NCI-H1048 (cell line): ENCODE results near the gene HELLS.
"Not testable (repeated sequence)": the region's sequence is repeated elsewhere in the genome, so short reads cannot be mapped to it uniquely, and the experiment has no call there.

Experiments
- DNase-seq: peaks from one replicate; lab custom pipeline; 2025; lab: John Stamatoyannopoulos, UW

Gene HELLS

GRCh38 chr10:94607111-94607510, 61.5 kb downstream of the HELLS start:
- no peak for DNase-seq

GRCh38 chr10:94608559-94608958, 63.0 kb downstream of the HELLS start:
- no peak for DNase-seq

DNA sequence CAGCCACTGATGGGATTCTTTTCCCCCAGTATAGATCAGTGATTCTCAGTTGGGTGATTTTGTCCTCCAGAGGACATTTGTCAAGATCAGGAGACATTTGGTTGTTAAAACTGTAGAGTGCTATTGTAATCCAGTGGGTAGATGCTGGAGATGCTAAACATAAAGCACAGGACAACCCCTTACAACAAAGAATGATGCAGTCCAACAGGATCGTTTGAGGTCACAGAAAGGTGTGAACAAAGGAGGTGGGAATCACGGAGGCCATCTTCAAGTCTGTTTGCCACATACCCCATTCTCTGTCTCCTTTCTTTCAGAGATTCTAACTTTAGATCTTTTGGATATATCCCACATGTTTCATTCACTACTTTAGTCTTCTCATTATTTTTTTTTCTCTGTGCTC, 69.0 kb downstream of the HELLS start:
- no peak for DNase-seq

GRCh38 chr10:94617389-94617944, 71.9 kb downstream of the HELLS start:
- no peak for DNase-seq

GRCh38 chr10:94622666-94623205, 77.1 kb downstream of the HELLS start:
- no peak for DNase-seq

DNA sequence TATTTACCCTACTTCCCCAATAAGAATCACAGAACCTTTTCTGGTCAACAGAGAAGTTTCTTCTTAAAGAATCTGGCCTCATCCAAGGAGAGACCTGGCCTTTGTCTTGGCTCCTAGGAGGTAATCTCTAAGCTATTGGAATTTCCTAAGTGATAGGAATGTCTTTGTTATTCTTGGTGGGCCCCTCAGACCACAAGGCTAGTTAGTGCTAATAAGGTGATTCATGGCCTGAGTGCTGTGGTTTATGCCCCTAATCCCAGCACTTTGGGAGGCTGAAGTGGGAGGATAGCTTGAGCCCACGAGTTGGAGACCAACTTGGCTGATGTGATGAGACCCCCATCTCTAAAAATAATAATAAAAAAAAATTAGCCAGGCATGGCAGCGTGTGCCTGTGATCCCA, 78.0 kb downstream of the HELLS start:
- DNase-seq, result no peak

DNA sequence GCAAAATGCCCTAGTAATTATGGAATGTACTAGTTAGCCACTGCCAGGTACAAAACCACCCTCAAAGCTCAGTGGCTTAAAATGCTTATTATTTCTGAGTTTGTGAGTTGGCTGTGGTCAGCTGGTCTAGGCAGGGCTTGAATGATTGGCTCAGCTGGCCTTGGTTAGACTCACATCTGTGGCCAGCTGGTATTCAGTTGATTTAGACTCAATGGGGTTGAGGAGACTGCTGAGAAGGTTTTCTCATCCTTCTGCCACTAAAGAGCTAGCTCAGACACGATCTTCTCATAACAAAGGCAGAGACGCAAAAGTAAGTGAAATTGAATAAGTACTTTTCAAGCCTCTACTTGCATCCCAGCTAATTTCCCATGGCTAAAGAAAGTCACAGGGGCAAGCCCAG, 80.9 kb downstream of the HELLS start:
- no peak for DNase-seq

DNA sequence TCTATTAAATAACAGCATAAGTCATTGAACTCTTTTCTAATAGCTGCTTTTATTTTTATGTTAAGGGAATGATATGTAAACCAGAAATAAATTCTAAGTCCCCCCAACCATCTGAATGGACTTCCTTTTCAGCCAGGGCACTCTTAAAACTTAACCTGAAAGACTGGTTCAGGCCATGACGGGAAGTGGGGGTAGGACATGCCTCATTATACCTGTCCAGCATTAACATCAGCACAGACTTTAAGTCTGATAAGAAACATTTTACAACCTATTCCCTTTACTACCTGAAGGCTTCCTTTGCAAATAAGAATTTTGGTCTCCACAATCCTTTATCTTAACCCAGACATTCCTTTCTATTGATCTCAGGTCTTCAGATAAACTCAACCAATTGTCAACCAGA, 81.9 kb downstream of the HELLS start:
- DNase-seq, result no peak

DNA sequence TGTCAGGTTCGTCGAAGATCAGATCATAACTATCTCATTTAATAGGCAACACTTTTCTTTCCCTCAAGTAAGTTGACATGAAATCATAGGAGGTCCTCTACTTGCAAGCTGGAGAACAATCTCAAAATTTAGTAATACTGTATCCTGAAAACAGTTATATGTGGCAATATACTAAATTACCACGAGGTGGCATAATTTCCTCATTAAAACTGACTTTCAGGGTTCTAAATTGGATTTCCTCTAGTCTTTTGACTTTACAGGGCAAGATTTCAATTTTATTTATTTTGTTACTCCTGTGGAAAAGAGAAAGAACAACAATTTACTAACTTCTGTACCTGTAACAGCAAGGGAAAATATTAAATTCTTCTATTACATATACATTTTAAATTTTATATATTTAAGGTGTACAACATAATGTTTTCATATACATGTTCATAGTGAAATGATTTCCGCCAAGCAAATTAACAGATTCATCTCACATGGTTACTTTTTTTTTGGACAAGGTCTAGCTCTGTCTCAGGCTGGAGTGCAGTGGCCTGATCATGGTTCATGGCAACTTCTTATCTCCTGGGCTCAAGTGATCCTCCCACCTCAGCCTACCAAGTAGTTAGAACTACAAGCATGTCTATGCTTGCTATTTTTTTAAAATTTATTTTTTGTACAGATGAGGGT, 84.6 kb downstream of the HELLS start:
- peak; percentile 0 for DNase-seq

- DNase-seq, result no peak
These were observed 85.7 kb downstream of the HELLS start for GRCh38 chr10:94631077-94631875.

DNA sequence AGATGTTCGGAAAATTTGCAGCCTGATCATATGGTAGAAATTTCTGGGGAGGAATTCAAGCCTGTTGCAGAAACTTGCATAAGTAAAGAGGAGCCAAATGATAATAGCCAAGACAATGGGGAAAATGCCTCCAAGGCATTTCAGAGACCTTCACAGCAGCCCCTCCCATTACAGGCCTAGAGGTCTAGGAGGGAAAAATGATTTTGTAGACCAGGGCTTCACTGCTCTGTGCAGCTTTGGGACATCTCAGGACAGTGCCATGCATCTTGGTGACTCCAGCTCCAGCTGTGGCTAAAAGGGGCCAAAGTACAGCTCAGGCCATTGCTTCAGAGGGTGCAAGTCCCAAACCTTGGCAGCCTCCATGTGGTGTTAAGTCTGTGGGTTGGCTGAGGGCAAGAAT, 87.4 kb downstream of the HELLS start:
- no peak for DNase-seq

DNA sequence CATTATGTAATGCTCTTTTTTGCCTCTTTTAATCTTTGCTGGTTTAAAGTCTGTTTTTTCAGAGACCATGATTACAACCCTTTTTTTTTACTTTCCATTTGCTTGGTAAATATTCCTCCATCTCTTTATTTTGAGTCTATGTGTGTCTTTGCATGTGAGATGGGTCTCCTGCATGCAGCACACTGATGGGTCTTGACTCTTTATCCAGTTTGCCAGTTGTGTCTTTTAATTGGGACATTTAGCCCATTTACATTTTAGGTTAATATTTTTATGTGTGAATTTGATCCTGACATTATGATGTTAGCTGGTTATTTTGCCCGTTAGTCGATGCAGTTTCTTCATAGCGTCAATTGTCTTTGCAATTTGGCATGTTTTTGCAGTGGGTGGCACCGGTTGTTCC, 92.5 kb downstream of the HELLS start:
- not testable (repeated sequence) for DNase-seq

DNA sequence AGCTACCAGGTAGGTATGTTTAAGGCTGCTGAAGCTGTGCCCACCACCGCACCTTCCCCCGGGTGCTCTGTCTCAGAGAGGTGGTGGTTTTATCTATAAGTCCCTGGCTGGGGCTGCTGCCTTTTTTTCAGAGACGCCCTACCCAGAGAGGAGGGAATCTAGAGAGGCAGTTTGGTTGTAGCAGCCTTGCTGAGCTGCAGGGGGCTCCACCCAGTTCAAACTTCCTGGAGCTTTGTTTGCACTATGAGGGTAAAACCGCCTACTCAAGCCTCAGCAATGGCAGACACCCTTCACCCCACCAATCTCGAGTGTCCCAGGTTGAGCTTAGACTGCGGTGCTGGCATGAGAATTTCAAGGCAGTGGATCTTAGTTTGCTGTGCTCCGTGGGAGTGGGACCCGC, 94.3 kb downstream of the HELLS start:
- DNase-seq, result no peak

DNA sequence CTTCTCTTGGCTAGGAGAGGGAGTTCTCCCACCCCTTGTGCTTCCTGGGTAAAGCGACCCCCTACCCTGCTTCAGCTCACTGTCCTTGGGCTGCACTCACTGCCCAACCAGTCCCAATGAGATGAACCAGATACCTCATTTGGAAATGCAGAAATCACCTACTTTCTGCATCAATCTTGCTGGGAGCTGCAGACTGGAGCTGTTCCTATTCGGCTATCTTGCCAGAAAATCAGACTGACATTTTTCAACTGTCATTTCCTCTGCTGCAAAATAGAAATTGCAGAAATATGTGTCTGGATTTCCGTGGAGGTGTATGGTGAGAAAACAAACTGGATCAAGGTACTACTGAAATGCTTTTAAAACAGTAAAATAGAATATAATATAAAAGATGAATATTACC, 95.0 kb downstream of the HELLS start:
- DNase-seq, result no peak

DNA sequence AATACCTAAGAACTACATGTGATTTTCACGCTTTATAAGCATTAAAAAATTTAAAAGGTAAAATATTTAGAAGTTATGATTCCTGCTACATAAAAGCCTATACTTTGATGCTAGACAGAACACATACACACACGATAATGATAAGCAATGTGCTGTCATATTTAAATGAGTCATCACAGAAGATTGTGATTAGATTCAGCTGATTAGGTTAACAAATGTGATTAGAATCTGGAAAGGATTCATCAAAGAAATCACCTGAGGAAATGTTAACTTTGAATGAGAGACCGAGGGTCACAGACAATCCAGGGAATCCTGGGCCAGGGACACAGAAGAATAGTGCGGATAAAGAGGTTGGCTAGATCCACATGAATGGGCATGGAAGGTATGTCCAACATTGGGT, 95.9 kb downstream of the HELLS start:
- no peak for DNase-seq

DNA sequence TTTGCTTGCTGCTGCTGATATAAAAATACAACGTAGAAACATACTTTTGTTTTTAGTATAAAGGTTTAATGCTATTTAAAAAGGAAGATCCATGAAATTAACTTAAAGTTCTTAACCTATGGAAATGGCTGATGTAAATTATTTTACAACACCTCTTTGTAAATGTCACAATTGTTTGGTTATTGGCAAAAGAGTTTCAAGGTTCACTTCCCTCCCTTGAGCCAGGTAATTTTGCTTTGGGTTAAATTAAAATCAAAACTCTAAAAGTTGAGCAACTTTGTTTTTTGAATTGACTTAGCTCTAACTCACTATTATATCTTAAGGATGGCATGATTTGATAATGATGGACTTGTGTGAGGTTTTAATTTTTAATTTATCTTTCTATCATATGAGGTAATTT, 98.8 kb downstream of the HELLS start:
- DNase-seq, result no peak

DNA sequence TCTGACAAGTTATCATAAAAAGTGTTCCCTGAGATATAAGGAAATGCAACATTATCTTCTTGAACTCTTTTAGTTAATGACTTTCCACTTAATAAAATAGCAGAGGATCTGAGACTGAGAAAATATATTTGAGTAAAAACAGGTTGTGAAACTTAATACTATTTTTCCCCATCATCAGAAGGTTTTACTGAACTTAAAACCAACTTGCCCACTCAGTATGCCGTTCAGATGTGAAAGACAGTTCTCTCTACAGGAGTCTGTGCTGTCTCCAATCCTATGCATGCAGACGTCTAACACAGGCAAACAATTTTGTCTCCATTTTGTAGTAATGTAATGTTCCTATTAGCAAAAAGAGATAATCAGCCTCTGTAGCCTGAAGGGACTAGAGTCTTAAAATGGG, 99.7 kb downstream of the HELLS start:
- no peak for DNase-seq
